HL-60 (cell line): ENCODE measurements around the gene SH3RF1.

Experiments used
- CTCF ChIP-seq: IDR thresholded peaks from one replicate; pipeline ENCODE4 v1.5.1; 2011; ENCODE audit warnings: low read length, control low read depth, inconsistent platforms; ENCODE audit not compliant: insufficient read depth
- GABPA ChIP-seq: IDR thresholded peaks from 2 replicates; pipeline ENCODE4 v1.6.1; 2012; ENCODE audit warnings: low read depth
- POLR2AphosphoS5 ChIP-seq: IDR thresholded peaks from 2 replicates; pipeline ENCODE4 v1.6.1; 2012; ENCODE audit warnings: low read depth
- REST ChIP-seq: IDR thresholded peaks from 2 replicates; pipeline ENCODE4 v1.6.1; 2012; ENCODE audit warnings: low read depth; ENCODE audit not compliant: insufficient replicate concordance
- SPI1 ChIP-seq: IDR thresholded peaks from 2 replicates; pipeline ENCODE4 v1.6.1; 2012; ENCODE audit warnings: low read depth, mild to moderate bottlenecking, borderline replicate concordance

- TF ChIP-seq CTCF = no peak
- TF ChIP-seq GABPA = no peak
- no peak for TF ChIP-seq POLR2AphosphoS5
- TF ChIP-seq SPI1 = no peak
- no peak for TF ChIP-seq REST
Observed at GRCh38 chr4:169200361-169201030, 70.3 kb downstream of the SH3RF1 start.
